ENCODE measurements around the gene RARS2.

DNA sequence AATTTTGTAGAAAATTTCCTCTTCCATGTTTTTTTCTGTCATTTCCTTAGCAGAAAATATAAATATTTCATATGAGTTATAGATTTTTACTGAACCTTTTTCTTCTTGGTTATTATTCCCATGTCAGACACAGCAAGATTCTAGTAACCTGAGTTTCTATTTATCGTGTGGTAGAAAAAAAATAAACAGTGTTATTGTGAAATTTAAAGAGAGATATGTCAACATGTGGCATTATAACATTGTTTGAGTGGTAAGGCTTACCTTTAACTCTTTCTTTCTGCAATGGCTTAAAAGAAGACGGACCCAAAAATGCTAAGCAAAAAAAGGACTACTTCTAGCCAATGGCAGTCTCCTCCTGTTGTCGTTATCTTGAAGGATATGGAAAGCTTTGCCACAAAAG lies 19.0 kb upstream of the RARS2 start:
- TF ChIP-seq, protein P1, sequence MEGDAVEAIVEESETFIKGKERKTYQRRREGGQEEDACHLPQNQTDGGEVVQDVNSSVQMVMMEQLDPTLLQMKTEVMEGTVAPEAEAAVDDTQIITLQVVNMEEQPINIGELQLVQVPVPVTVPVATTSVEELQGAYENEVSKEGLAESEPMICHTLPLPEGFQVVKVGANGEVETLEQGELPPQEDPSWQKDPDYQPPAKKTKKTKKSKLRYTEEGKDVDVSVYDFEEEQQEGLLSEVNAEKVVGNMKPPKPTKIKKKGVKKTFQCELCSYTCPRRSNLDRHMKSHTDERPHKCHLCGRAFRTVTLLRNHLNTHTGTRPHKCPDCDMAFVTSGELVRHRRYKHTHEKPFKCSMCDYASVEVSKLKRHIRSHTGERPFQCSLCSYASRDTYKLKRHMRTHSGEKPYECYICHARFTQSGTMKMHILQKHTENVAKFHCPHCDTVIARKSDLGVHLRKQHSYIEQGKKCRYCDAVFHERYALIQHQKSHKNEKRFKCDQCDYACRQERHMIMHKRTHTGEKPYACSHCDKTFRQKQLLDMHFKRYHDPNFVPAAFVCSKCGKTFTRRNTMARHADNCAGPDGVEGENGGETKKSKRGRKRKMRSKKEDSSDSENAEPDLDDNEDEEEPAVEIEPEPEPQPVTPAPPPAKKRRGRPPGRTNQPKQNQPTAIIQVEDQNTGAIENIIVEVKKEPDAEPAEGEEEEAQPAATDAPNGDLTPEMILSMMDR (conservative IDR thresholded peaks at IDR 0.05; ENCODE audit: low read depth, low read length) = no peak
- TF ChIP-seq EZH2 (IDR thresholded peaks at IDR 0.05; ENCODE audit: borderline replicate concordance, low read depth, low read length, poor library complexity, severe bottlenecking) = no peak
